GM10847 (cell line): Measurements from ENCODE around the gene NAAA.

Source experiments
- POLR2A ChIP-seq: IDR thresholded peaks from 2 replicates; pipeline ENCODE4 v1.6.1; 2011; ENCODE audit not compliant: insufficient read length; ENCODE audit errors: extremely low read depth

Gene NAAA

GRCh38 chr4:75940692-75941253 is at the start of gene NAAA:
NAAA (minus strand) TSS chr4:75941013; CDS start chr4:75940949, 64 bp downstream.
- no peak for TF ChIP-seq POLR2A

- no peak for TF ChIP-seq POLR2A
Measured at GRCh38 chr4:75989846-75990528, 49.2 kb upstream of the NAAA start.

DNA sequence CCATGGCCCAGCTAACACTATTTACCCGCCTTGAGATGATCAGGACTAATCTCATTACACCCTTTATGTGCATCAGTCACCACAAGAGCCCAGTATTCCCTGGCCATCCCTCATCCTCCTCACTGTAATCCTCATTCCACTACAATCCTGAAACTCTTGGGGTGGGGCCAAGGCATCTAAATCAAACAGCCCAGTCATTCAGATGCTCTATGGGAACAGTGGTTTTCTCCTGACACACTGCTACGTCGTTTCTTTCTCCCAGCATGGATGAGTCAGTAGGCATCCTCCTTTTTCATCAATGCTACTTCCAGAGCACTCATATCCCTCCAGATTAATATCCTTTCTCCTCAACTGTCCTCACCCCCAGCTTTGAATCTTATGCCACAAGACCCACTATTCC is 44.3 kb upstream of the NAAA start:
- TF ChIP-seq POLR2A: no peak

GRCh38 chr4:75980576-75980975 is 39.8 kb upstream of the NAAA start:
- TF ChIP-seq POLR2A: no peak

DNA sequence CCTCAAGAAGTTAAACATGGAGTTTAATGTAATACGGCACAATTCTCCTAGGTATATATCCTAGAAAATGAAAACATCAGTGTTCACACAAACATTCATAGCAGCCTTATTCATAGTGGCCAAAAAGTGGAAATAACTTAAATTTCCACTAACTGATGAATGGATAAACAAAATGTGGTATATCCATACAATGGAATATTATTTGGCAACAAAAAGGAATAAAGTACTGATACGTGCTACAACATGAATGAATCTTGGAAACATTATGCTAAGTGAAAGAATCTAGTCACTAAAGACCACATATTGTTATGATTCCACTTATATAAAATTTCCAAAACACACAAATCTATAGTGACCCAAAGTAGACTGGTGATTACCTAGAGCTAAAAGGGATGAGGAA is 35.4 kb upstream of the NAAA start:
- TF ChIP-seq POLR2A: no peak

- no peak for TF ChIP-seq POLR2A
Measured at GRCh38 chr4:75973766-75974165, 33.0 kb upstream of the NAAA start.

- TF ChIP-seq POLR2A: no peak
Measured at GRCh38 chr4:75968084-75968483, 27.3 kb upstream of the NAAA start.

DNA sequence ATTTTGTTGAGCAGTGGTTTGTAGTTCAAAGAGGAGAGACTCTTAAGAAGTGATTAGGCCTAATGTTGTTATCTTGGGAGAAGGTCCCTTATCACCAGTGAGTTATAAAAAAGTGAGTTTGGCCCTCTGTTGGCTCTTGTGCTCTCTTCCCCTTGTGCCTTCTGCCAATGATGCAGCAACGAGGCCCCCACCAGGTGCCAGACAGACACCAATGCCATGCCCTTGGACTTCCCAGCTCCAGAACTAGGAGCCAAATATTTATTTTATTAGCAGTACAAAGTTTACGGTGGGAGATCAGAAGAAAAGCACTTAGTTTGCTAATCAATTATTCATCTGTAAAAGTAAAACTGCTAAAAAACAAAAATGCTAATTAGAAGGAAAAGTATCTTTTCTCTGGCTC is 22.7 kb upstream of the NAAA start:
- TF ChIP-seq POLR2A: no peak

DNA sequence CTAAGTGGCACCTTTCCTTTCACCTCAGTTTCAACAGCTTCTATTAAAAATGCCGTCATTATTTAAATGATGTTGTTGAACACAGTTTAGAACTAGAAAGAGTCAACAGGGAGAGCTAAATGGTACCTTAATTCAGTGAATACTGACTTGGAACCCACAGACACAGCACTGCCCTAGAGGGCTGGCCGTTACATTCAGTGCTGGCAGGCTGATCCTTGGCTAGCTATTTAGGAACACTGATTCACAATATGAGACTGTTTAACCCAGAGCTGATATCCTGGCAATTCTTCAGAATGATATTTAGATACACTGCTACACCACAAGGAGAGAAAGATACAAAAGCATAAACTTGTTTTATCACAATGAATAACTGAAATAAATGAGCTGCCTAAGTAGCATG is 12.7 kb upstream of the NAAA start:
- TF ChIP-seq POLR2A: no peak

- TF ChIP-seq POLR2A: no peak
Measured at GRCh38 chr4:75950213-75950815, 9.5 kb upstream of the NAAA start.

GRCh38 chr4:75948822-75949444 is 8.1 kb upstream of the NAAA start:
- TF ChIP-seq POLR2A: no peak

GRCh38 chr4:75939890-75940691 is 722 bp downstream of the NAAA start:
- TF ChIP-seq POLR2A: peak; percentile 43

DNA sequence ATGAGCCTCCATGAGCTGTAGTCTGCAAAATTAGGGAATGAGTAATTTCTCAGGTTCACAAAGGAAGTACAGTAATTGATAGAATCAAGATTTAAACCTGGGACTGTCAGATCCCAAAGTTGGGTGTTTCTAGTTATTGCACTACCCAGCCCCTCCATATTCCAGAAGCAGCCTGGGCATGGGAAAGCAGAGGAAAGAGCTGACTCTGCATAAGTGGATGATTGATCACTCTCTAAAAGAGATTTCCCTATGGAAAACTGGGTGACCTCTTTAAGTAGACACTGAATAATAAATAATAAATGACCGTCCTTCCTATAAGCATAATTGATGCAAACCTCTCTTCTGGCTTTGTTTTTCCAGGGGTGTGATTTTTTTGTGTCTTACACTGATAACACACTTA is 5.2 kb downstream of the NAAA start:
- no peak for TF ChIP-seq POLR2A

DNA sequence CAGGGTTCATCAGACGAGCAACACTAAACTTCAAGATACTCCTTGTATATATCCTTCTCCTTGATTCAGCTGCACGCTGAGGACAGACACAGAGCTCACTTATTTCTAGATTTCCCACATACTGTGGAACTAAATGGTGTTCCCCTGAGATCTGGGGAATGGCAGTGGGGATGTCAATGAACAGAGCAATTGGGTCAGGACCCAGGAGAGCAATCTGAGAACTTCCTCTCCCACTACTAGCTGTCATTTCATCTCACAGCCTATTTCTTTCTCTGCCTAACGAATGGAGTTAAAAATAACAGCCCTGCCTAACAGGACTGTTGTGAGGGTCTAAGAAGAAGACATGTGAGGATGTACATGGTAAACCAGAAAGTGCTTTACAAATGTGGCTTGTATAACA is 10.7 kb downstream of the NAAA start:
- TF ChIP-seq POLR2A: no peak

DNA sequence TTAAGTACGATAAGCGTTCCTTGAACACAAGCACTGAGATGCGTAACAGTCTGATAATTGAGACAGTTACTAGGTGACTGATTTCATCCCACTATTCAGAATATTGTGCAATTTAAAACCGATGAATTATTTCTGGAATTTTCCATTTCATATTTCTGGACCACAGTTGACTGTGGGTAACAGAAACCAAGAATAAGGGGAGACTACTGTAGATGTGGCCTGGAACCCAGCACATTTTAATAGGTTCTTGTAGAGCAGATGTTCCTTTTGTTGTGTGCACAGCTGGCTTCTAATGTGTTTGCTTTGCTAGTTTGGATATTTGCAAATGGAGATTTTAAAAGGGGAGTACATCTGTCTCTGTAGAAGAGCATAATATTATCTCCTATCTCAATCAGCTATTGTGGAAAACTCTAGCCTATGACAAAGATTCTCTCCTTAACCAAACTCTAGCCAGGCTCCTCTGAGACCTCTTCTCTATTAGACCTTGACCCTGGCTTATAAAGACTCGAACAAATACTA is 16.4 kb downstream of the NAAA start:
- no peak for TF ChIP-seq POLR2A
